Breast epithelium (tissue), 3 donors: ENCODE measurements around the gene SHISAL2B.

Source experiments
- CTCF ChIP-seq, 3 donors: fragments of 450-650 bp; IDR thresholded peaks; one replicate each; pipeline ENCODE4 v1.5.1; 2016 to 2017; ENCODE audit warnings: antibody characterized with exemption in 3 of 3, mild to moderate bottlenecking in 3 of 3, moderate library complexity in 3 of 3
- POLR2A ChIP-seq: fragments of 450-650 bp; IDR thresholded peaks from one replicate; pipeline ENCODE4 v1.6.1; 2016; ENCODE audit warnings: antibody characterized with exemption, mild to moderate bottlenecking, moderate library complexity
- POLR2AphosphoS5 ChIP-seq, 3 donors: sonication (generic); formaldehyde crosslinking; IDR thresholded peaks; one replicate each; pipeline ENCODE4 v1.6.1; 2017; ENCODE audit warnings: antibody characterized with exemption in 3 of 3

GRCh38 chr5:64758901-64759300, 68.6 kb downstream of the SHISAL2B start:
- no peak for TF ChIP-seq CTCF (IDR thresholded peaks at IDR 0.05)
- TF ChIP-seq POLR2AphosphoS5 (IDR thresholded peaks at IDR 0.05), result no peak
- TF ChIP-seq POLR2A, result no peak
